Subcutaneous adipose tissue (tissue), 4 donors: ENCODE results near the gene PRKG1. TPM values are rescaled to one million over a fixed set of nuclear protein-coding genes. Genes with fewer than 3 reads are reported as not detected.

Source experiments
- CTCF ChIP-seq: fragments of 450-650 bp; IDR thresholded peaks from one replicate; pipeline ENCODE4 v1.5.1; 2016; ENCODE audit warnings: low read depth, mild to moderate bottlenecking, control low read depth, antibody characterized with exemption, moderate library complexity
- total RNA-seq, 4 donors: library from RNA; depleted of rRNA; stranded (reverse); fragments of >200 nt; gene quantifications; one replicate each; pipeline ENCODE4 v1.1.0, GENCODE V29; 2016

Gene PRKG1
- total RNA-seq, 4 donors from 2014 or later: 7.6 to 17.2 (median 10.7) TPM

DNA sequence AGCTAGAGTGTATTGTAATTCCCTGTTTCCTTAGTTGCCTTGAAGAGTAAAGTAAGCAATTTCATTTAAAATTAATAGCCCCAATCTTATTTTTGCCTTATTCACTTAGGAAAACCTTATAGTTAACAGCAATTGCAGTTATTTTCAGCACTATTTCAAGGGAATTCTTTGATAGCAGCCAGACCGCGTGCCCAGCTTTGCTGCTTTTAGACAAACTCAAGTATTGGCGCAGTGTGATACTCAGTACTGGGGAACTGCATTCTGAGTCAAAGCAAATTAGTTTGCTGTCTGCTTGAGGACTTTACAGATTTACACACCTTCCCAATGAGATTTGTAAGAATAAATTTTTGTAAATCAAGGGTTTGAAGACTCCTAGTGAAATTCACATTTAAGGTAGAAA lies 21.2 kb downstream of the PRKG1 start:
- TF ChIP-seq CTCF: no peak

GRCh38 chr10:51097546-51097945 lies 23.3 kb downstream of the PRKG1 start:
- TF ChIP-seq CTCF: no peak

GRCh38 chr10:51100221-51100620 lies 25.9 kb downstream of the PRKG1 start:
- TF ChIP-seq CTCF: no peak

- TF ChIP-seq CTCF: no peak
Observed at GRCh38 chr10:51103554-51104217, 29.4 kb downstream of the PRKG1 start.

DNA sequence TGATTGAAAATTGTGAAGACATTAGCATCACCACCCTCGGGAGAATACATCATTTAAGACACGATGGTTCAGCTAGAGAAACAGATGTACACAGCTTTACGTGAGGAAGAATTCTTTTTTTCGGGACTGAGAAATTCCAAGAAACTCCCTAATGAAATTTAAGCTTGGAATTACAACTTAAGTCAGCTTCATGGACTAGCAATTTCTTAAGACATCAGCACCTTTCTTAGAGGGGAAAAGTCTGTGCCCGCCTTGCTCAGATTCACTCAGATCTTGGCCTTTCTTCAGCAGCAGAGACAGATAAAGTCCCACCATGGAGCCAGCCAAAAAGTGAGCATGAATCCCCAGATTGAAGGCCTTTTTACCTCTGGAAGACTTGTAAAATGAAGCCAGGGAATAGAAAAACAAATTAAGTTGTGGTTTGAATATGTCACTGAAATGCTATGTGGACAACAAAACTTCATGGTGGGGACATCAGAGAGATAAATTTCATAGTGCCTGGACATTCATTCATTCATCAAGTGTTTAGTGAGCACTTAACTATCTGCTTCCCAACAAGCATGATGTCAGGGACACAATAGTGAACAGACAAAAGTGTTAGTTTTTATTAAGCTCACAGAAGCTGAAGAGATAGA lies 32.1 kb downstream of the PRKG1 start:
- TF ChIP-seq CTCF: no peak

DNA sequence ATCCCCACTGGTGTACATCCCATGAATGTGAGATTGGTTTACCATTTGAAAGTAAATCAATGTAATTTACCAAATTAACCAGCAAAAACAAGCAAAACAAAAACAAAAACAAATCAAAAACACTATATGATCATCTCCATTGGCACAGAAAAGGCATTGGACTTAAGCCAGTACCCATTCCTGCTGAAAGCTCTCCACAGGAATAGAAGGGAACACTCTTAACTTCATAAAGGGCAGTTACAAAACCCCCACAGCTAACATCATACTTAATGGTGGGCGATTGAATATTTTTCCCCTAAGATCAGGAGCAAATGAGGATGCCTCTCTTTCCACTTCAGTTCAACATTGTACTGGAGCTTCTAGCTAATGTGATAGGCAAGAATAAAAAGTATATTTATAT lies 34.1 kb downstream of the PRKG1 start:
- no peak for TF ChIP-seq CTCF

GRCh38 chr10:51109801-51110533 lies 35.7 kb downstream of the PRKG1 start:
- TF ChIP-seq CTCF: no peak
